ENCODE measurements around the gene KRTAP10-9. TPM values are rescaled to one million over a fixed set of nuclear protein-coding genes. Genes with fewer than 3 reads are reported as not detected.
A peak's percentile ranks its signal among the peaks of the same experiment; 100 is the strongest.
"Not testable (repeated sequence)": the region's sequence is repeated elsewhere in the genome, so short reads cannot be mapped to it uniquely, and the experiment has no call there.

The KRTAP10-9 gene
- total RNA-seq, 4 donors from 2014 or later = not detected

- Histone ChIP-seq H3K4me1 (no peaks in the 10 kb centered on the region), H3K27ac (no peak overlapping the region), H3K9me3 (peaks cover 0 to 15% (median 3%) of the 10 kb centered on the region in 4 donors), H3K36me3 (no peaks in the 10 kb centered on the region), H3K27me3 (no peaks in the 10 kb centered on the region), H3K4me3 (no peak overlapping the region)
- DNase-seq = no peak
- no peak for TF ChIP-seq POLR2A (IDR thresholded peaks at IDR 0.05)
- TF ChIP-seq, protein P1, sequence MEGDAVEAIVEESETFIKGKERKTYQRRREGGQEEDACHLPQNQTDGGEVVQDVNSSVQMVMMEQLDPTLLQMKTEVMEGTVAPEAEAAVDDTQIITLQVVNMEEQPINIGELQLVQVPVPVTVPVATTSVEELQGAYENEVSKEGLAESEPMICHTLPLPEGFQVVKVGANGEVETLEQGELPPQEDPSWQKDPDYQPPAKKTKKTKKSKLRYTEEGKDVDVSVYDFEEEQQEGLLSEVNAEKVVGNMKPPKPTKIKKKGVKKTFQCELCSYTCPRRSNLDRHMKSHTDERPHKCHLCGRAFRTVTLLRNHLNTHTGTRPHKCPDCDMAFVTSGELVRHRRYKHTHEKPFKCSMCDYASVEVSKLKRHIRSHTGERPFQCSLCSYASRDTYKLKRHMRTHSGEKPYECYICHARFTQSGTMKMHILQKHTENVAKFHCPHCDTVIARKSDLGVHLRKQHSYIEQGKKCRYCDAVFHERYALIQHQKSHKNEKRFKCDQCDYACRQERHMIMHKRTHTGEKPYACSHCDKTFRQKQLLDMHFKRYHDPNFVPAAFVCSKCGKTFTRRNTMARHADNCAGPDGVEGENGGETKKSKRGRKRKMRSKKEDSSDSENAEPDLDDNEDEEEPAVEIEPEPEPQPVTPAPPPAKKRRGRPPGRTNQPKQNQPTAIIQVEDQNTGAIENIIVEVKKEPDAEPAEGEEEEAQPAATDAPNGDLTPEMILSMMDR (IDR thresholded peaks at IDR 0.05) = no peak
These were observed 2.0 kb downstream of the KRTAP10-9 start for GRCh38 chr21:44628707-44629391.

- peaks cover 0 to 15% (median 3%) of the 10 kb centered on the region in 4 donors for H3K9me3 ChIP-seq
- TF ChIP-seq POLR2A (IDR thresholded peaks at IDR 0.05) = no peak
- TF ChIP-seq, protein P1 (IDR thresholded peaks at IDR 0.05) = no peak
- H3K4me1 ChIP-seq = no peaks in the 10 kb centered on the region
- no peak overlapping the region for H3K27ac ChIP-seq
- H3K27me3 ChIP-seq = no peaks in the 10 kb centered on the region
- no peak overlapping the region for H3K4me3 ChIP-seq
- no peak for DNase-seq
- H3K36me3 ChIP-seq = no peaks in the 10 kb centered on the region
These were observed 3.5 kb downstream of the KRTAP10-9 start for GRCh38 chr21:44630440-44630839.

DNA sequence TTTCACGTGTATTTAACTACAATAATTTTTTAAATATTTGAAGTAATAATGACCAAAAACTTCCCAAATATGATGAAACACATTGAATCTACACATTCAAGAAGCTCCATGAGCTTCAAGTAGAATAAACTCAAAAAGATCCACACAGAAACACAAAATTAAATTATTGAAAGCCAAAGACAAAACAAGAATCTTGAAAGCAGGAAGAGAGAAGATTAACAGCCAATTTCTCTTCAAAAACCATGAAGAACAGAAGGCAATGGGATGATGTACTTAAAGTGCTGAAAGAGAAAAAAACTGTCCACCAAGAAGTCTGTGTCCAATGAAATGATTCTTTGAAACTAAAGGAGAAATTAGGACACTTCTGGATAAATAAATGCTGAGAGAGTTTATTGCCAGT lies 5.2 kb downstream of the KRTAP10-9 start:
- no peak for TF ChIP-seq POLR2A (IDR thresholded peaks at IDR 0.05)
- TF ChIP-seq, protein P1 (IDR thresholded peaks at IDR 0.05) = no peak
- Histone ChIP-seq H3K9me3 (peaks cover 0 to 15% (median 3%) of the 10 kb centered on the region in 4 donors), H3K27ac (no peak overlapping the region), H3K4me1 (no peaks in the 10 kb centered on the region), H3K4me3 (no peak overlapping the region), H3K27me3 (no peaks in the 10 kb centered on the region), H3K36me3 (no peaks in the 10 kb centered on the region)
- DNase-seq = no peak

DNA sequence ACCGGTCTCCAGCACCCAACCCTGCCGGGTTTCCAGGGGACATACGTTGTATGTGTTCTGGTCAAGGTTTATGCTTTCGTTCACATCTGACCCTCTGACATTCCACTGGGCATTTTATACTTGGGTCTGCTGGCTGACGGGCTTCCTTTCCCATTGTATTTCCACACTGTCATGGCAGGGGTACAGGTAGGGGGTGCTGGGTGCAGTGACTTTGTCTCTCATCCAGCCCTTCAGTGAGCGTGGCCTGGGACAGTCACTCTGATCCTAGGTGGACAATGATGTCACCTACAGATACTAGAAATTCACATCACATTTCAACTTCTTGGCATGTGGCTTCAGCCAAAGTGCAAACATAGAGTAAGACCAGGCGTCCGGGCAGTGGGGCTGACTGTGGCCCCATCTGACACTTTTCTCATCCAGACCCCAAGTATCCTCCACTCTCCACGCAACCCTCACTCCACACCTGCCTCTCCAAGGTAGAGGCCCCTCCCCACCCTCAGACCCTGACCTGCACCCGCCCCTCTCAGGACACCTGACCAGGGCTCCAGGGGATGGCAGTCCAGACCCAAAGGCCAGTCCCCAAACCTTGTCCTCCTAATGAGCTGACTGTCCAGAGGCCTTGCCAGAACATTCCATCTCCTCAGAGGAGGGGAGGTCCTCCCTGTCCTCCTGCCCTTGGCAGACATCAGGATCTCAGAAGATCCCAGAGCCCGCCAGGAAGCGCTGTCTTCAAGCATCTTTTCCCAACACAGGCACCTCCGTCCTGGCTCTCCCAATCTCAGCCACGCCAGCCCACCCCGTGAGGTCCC lies 9.5 kb downstream of the KRTAP10-9 start:
- peak in 1 of 3 donors; percentile 12 for DNase-seq
- no peak overlapping the region for H3K27ac ChIP-seq
- no peaks in the 10 kb centered on the region for H3K4me1 ChIP-seq
- H3K9me3 ChIP-seq = peaks cover 0 to 10% (median 0%) of the 10 kb centered on the region in 4 donors
- no peak for TF ChIP-seq POLR2A (IDR thresholded peaks at IDR 0.05)
- TF ChIP-seq, protein P1 (IDR thresholded peaks at IDR 0.05) = no peak
- H3K27me3 ChIP-seq = no peaks in the 10 kb centered on the region
- no peaks in the 10 kb centered on the region for H3K36me3 ChIP-seq
- no peak overlapping the region for H3K4me3 ChIP-seq

- peak in 1 of 3 donors; percentile 2 for DNase-seq
- TF ChIP-seq, protein P1 (IDR thresholded peaks at IDR 0.05) = no peak
- no peak for TF ChIP-seq POLR2A (IDR thresholded peaks at IDR 0.05)
- H3K27ac ChIP-seq = no peak within 1 kb of the TSS
These were observed 10.3 kb downstream of the KRTAP10-9 start, which contains the start of gene KRTAP10-10 for GRCh38 chr21:44637018-44637850. Gene KRTAP10-10, plus strand, starts transcription at chr21:44637356. Its CDS starts 62 bp downstream, at chr21:44637418.

DNA sequence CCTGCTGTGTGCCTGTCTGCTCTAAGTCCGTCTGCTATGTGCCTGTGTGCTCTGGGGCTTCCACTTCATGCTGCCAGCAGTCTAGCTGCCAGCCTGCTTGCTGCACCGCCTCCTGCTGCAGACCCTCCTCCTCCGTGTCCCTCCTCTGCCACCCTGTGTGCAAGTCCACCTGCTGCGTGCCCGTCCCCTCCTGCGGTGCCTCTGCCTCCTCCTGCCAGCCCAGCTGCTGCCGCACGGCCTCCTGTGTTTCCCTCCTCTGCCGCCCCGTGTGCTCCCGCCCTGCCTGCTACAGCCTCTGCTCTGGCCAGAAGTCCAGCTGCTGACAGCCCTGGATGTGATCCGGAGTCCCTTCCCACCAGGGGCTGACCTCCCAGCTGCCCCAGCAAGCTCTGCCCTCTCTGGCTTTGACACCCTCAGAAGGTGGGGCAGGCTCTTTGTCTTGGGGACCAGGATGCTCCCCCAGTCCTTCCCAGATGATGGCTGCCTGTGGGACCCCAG lies 11.0 kb downstream of the KRTAP10-9 start:
- H3K9me3 ChIP-seq, H3K27me3 ChIP-seq, H3K27ac ChIP-seq, H3K4me1 ChIP-seq, H3K36me3 ChIP-seq, DNase-seq, H3K4me3 ChIP-seq: not testable (repeated sequence)

More at GRCh38 chr21:44637018-44637850, 10.3 kb downstream of the KRTAP10-9 start, which contains the start of gene KRTAP10-10:
- Histone ChIP-seq H3K9me3 (peaks cover 0 to 4% (median 0%) of the 10 kb centered on the region in 4 donors), H3K4me1 (no peaks in the 10 kb centered on the region), H3K4me3 (no peak within 1 kb of the TSS), H3K36me3 (no peaks in the 10 kb centered on the region), H3K27me3 (no peaks in the 10 kb centered on the region)

DNA sequence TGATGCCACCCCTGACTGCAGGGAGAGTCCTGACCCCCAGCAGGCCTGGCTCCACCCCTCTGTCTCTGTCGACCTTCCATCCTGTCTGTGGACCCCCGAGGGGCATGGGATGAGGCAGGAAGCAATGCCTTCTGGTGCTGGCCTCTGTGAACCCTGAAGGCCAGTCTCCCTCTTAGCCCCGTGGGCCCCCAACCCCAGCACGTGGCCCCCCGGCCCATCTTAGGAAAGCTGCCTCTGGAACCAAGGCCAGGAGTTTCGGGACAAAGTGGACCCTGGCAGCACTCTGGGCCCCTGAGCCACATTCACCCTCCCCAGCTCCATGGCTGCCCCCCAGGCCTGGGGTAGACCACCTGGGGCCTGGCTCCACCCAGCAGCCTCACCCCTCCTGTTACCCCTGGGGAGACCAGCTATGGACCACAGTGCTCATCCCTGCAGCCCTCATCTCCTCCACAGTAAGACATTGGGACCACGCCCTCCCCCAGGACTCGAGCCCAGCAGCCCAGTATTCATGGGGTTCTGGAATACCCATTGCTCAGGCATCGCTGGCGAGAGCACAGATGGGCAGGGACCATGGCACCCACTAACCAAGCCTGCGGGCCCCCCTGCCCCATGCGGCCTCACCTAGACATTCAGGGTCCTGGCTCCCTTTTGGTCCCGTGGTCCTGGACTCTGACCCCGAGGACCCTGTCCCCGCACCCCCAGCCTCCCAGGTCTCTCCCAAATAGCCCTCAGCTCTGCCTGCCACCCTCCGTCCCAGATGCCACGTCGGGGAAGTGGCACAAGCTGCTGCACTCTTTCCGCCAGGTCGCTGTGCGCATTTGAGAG lies 11.8 kb downstream of the KRTAP10-9 start:
- not testable (repeated sequence) for H3K36me3 ChIP-seq, DNase-seq, H3K9me3 ChIP-seq, H3K27me3 ChIP-seq, H3K27ac ChIP-seq, H3K4me3 ChIP-seq, H3K4me1 ChIP-seq

Measured in Peyer's patch (tissue), 4 donors.